NCI-H510A (cell line): Measurements from ENCODE around the gene MPG.

Experiments used
- DNase-seq: peaks from one replicate; lab custom pipeline; 2025; lab: John Stamatoyannopoulos, UW

The MPG gene

DNA sequence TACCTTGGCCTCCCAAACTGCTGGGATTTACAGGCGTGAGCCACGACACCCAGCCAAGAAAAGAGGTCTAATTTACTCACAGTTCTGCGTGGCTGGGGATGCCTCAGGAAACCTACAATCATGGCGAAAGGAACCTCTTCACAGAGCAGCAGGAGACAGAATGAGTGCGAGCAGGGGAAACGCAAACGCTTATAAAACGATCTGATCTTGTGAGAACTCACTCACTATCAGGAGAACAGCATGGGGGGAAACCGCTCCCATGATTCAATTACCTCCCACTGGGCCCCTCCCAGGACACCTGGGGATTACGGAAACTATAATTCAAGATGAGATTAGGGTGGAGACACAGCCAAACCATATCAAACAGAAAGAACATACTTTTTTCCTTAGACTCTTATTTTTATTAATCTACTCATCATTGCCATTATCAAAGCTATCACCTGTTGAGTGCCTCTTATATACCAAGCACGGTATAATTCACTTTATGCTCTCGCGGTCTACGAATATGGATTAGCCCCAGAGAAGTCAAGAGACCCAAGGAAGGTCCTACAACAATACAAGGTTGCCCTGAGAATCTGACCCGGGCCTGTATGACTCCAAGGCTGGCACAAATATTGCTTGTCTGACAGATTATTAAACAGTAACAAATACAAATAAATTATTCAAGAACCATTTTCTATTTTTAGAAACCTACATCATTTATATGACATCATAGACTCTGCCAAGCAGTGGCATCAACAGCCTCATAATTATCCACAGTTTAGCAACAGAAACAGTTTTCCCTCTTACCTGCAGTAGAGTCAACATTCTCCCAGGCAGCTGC lies 27.0 kb upstream of the MPG start:
- DNase-seq = no peak

DNA sequence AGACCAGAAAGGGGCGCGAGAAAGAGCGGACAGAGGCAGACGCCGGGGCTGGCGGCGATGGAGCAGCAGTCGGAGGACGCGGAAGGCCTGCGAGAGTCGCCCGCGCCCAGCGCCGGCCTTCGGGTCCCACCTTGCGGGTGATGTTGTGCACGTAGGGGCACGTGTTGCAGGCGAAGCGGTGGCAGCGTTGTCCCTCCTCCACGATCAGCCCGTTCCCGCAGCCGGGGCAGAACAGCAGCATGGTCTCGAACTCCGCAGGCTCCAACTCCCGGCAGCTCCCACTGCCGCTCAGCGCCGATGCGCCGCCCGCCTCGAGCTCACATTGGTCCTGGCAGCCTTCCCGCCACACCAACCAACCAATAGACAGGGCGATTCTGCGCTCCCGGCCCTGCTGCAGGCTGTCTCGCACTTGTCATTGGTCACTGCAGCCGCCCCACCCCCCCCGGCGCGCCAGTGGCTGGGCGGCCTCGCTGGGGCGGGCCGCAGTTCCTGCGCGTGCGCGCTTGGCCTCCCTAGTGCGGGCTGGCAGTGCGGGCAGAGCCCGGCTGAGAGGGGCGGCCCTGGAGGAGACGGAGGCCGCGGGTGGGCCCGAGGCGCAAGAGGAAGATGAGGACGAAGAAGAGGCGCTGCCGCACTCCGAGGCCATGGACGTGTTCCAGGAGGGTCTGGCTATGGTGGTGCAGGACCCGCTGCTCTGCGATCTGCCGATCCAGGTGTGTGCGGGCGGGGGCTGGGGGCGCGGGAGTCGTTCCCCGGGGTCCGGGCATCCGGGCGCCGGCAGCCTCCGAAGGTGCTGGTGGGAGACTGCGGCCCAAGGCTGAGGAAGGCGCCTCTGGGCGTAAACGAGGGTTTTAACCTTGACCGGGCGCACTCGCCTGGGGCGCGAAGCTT lies 24.4 kb upstream of the MPG start, which contains the start of the genes POLR3K and SNRNP25:
Gene POLR3K (minus strand): TSS at position 263 of the 891 bp plus-strand sequence. CDS start 22 bp downstream, at position 241.
Gene SNRNP25 (plus strand): TSS at position 483 of the 891 bp plus-strand sequence. CDS start 189 bp downstream, at position 672.
- peak; percentile 89 for DNase-seq

DNA sequence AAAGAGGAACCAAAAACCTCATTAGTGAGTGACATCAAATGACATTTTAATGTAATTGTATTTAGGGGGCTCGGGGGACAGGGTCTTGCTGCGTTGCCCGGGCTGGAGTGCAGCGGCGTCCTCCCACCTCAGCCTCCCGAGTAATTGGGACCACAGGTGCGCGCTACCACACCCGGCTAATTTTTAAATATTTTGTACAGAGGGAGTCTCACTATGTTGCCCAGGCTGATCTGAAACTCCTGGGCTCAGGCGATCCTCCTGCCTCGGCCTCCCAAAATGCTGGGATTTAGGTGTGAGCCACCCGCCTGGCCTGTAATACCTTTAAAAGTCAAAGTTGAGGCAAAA lies 23.8 kb upstream of the MPG start:
- no peak for DNase-seq

DNA sequence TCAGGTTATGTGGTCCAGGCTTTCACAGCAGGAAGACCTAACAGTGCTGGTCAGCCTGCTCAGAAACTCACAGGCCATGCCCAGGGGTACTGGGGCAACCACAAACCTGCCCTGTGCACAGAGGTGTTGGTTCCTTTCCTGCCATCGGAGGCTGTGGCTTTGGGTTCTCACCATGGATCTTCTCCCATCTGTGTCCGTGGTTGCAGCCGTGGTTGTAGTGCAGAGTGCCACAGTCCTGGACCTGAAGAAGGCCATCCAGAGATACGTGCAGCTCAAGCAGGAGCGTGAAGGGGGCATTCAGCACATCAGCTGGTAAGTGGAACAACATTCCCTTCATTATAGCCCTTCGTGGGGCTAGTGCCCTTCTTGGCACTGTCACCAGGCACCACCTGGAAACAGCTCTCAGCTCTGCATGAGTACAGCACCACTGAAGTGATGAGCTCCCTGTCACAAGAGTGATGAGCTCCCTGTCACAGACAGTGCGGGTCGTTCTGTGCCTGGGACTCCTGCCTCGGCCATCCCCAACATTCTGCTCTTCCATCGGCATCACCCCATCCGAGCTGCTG lies 22.4 kb upstream of the MPG start:
- no peak for DNase-seq

DNA sequence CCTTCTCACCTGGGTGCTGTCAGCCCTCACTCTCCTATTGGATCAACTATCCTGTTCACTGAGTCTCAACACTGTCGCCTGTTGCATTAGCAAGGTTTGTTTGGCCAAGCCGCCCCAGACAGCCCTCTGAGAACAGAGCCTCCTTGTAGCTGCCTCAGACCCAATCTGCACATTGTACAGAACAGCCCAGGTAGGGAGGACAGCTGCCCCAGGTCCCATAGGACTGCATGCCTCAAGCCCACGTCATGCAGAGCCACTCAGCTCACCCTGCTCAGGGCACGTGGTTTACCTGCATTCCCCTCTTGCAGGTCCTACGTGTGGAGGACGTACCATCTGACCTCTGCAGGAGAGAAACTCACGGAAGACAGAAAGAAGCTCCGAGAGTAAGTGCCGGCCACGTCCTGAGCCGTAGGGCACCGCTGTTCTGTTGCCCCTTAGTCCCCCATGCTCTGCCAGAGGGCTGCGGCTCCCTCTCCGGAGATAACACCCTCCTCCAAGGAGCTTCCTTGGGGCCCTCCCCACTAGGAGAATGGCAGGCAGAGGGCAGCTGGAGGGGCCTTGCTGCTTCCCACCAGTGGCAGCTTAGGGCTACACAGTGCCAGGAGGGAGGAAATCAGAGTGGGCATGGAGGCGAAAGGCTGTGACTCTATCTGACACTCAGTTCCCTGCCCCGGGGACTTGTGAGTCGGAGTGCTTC lies 21.6 kb upstream of the MPG start:
- DNase-seq = no peak

DNA sequence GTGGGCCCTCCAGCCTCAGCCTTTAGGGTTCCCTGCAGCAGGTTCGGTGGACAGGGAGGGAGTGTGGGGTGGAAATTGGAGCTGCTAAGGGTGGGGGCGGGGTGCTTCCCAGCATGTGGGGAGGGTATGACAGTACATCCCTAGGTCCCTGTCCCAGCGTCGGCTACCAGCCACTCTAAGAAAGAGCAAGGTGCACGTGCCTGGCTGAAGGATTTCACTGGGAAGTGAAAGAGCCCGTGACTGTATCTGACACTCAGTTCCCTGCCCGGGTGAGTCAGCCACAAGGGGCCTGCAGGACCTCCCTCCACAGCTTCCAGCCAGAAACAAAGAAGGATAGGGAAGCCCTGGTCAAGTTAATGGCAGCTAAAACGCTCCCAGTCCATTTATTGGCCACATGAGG lies 20.3 kb upstream of the MPG start:
- DNase-seq = no peak

DNA sequence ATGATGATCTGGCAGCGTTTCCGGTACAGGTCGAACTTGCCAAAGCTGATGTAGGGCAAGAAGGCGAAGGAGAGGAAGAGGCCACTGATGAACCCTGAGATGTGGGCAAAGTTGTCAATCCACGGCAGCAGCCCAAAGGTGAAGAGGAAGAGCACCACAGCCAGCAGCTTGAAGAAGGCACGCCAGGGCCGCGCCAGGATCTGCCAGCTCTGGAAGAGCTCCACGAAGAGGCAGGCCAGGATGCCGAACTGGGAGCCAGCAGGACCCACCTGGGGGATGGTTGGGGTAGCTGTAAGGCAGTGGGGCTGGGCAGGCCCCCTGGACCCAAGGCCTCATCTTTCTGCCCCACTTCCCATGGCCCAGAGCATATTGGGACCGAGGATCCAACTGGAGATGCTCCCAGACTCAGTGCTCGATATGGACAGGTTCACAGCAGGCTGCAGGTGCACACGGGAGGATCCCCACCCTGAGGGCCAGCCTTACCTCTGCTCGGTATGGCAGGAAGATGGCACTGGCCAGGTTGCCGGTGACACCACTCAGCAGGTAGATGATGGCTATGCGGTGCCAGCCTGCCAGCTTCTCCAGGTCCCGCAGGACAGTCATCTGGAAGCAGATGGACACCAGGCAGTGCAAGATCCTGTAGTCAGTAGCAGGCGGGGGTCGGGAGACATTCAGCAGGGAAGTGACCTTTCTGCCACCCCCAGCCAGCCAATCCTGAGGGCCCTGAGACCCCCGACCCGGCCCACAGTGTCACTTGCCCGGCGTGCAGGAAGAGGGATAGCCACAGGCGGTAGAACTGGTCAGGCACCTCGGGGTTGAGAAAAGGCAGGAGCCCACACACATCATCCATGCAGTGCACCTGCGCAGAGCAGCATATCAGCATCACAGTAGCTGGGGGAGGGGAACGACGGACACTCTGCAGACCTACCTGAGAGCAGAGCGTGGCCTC lies 19.3 kb upstream of the MPG start:
- DNase-seq = no peak

DNA sequence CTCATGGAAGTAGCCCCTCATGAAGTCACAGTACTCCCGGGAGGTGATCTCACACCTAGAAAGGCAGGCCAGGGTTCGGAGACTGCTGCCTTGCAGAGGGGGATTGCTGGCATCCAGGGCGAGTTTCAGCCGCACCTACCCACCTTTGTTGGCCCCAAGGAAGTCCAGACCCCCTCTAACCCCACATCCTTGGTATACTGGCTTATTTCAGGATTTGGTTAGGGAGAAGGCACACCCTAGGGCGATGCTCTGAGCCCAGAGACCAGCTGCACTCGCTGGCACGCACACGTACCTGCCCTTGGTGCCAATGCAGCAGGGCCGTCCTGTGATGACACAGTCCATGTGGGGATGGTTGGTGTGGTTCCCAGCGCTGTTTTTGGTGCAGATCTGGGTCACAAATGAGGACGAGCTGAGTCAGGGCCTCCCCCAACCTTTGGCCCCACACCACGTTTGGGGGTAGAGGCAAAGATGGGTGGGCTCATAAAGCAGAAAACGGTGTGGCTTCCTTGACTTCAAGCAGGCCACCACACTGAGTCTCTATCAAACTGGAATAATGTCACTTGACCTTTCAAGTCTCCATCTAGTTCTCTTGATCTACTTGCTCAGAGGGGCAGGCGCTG lies 18.5 kb upstream of the MPG start:
- DNase-seq = no peak

DNA sequence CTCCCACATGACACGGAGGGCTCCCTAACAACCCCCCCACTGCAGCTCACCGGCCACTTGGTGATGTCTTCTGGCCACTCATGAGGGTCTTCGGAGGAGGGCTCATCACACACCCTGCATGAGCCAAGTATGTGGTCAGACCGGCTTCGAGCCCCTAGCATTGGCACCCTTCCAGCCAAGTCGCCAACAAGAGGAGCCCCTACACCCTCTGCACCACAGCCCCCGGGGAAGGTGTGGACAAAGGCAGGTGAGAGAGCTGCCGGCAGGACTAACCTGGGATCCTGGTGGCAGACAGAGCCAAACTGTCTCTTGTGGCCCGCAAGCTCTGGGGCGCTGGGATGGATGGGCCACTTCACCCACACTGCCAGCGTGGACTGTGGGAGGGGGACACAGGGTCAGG lies 17.9 kb upstream of the MPG start:
- DNase-seq = no peak

DNA sequence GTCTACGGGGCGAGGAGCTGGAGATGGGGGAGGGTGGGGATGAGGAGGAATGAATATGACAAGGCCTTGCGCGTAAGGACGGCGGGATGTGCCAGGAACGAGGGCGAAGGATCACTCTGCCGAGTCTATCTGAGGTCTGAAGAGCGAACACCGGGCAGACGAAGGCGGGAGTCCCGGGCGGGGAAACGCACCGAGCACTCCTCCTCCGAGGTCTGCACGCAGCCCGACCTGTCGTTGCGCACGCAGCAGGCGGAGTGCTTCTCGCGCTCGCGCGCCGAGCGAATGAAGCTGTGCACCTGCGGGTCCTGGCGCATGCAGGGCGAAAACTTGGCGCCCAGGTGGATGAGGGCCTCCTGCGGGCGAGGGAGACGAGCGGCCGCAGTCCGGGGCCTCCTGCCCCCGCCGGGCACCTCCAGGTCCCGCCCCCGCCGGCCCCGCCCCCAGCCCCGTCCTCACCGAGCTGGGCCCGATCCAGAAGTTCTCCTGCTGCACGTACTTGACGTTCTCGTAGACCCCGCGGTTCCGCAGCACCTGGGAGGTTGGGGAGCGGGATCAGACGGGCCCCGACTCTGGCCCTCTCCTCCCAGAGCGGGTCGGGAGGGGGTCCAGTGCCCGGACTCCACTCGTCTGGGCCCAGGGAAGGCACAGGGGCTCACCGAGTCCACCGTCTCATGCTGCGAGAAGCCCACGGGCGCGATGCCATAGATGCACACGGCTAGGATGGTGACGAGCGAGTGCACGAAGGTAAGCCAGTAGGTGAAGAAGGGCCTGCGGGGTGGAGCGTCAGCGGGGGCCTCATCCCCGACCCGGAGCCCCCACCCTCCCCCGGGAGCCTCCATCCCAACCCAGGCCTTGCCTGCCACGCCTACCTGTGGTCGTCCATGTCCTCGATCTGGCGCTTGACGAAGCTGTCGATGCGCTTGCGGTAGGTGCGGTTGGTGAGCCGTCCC lies 16.8 kb upstream of the MPG start:
- no peak for DNase-seq

DNA sequence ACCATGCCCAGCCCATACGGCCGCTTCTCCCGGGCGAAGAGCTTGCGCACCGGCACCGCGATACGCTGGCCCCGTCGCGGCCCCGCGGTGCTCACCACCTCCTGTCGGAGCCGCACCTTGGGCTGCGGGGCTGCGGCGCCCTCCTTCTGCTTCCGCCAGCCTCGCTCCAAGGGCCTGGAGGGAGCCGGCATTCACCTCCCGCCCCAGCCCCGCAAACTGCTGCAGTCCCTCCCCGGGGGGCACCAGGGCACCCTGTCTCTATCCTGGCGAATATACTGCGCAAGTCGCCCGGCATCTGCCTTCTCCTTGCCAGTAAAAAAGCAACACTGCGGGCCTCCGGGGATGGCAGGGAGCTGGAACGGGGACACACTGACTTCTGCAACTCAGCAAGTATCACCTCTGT lies 16.1 kb upstream of the MPG start:
- no peak for DNase-seq

DNA sequence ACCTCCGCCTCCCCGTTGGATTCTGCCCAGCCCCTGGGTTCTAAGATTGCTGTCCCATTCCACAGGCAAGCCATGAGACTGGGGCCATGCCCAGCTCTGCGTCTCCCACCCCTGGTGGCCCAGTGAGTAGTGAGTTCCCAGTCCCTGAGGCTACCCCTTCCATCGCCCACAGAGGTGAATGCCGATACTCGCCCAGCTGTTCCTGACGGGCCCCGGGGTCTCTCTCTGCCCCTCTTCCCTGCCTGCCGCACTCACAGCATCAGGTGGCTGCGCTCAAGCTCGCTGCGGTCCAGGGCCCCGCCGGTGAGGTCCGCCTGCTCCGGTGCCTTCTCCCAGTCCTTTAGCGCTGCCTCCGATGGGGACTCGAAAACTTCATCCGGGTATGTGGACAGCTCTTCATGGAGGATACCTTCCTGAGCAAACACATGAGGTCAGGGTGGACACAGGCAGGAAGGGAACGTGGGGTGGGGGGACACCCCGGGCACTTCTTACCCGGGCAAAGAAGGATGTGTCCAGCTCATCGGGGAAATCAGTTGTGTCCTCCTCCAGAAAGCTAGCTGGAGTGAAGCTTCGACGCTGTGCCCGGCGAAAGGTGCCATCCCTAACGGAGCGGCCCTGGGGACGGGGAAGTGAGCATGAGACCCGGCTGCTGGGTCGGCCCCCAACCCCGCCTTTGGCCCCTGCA lies 15.6 kb upstream of the MPG start:
- no peak for DNase-seq

DNA sequence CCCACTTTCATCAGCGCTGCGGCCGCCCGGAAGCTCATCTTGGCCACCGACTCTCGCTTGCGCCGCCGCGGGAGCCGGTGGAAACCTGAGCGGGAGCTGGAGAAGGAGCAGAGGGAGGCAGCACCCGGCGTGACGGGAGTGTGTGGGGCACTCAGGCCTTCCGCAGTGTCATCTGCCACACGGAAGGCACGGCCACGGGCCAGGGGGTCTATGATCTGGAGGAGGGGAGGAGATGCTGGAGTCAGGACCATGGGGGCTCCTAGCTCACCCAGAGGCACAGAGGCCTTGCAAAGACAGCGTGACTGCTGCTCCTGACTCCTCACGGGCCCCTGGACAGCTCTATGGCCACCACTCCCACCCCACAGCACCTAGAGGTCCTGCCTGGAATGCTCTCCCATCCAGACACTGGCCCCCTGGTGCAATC lies 15.0 kb upstream of the MPG start:
- DNase-seq = no peak

DNA sequence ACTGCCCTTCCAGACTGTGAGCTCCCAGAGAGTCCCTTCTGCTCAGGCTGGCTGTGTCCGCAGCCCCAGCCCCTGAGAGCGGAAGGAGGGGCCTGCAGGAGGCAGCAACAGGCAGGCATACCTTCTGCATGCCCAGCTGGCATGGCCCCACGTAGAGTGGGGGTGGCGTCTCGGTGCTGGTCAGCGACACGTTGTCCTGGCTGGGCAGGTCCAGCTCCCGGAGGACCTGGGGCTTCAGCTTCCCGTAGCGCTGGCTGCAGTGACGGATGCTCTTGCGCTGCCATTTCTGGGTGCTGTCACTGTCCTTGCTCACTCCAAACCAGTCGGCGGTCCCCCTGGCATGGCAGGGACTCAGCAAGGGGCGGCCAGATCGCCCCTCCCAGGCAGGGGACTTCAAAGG lies 14.6 kb upstream of the MPG start:
- DNase-seq = no peak

DNA sequence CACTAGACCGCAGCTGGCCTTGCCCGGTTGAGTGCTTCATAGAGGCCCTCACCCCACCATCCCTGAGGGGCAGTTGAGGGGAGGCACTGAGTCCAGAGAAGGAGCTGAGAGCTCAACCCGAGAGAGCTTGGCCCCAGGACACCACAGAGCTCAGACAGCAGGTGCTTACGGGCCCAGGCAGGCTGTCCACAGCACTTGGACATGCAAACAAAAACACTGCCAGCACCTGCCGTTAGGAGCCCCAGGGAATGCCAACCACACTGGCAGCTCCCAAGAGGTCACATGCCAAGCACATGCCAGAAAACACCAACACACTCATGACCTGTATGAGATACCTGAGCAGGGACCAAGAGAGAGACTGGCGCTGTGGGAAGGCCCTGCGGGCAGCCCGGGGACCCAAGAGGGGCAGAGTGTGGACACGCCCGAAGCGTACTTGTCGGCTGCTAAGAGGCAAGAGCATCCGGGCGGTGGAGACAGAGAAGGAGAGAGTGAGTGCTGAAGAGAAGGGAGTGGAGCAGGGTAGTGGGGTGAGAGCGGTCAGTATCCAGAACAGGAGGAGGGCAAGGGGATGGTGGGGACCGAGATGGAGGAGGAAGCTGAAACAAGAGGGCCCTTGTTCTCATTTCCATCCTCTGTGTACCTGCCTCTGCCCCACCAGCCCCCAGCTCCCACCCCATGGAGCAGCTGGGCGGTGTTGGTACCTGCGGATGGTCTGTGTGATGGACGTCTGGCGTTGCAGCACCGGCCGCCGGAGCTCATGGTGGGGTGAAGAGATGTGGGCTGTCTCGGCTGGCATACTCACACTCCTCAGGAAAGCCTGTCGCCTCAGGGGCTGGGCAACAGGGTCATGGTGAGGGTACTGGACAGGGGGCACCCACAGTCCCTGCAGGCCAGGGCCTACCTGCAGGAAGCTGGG lies 13.8 kb upstream of the MPG start:
- DNase-seq = no peak

DNA sequence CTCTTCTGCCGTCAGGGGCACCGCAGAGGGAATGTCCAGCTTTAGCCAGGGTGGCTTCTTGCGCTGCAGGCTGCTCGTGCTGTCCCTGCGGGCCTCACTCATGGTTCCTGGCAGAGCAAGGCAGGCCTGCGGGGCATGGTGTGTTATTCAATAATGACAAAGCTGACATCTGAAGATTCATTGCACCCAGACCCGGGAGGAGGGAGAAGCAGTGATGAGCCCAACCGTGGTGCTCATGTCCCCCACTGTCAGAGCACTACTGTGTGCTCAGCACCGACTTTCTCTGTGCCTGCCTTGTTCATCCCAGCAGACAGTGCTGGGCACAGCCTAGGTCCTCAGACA lies 13.1 kb upstream of the MPG start:
- DNase-seq = no peak

DNA sequence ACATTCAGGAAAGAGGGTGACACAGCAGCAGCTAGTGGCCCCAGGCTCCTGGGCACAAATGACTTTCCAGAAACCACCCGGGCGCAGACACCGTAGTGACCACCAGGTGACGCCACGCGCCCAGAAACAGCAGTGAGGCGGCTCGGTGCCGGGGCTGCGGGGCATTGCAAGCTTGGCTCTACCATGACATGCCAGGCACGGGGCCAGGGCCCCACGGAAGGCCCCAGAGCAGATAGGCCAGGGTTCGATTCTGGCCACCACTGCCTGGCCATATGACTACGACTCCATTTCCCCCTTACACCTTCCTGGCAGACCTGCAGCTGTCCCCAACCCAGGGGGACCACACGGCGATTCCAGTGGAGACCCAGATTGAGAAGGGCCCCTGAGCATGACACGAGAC lies 12.3 kb upstream of the MPG start:
- DNase-seq = peak; percentile 55
